Smooth muscle cell (in vitro differentiated cells): ENCODE measurements around the gene P2RY11. TPM values are rescaled to one million over a fixed set of nuclear protein-coding genes. Genes with fewer than 3 reads are reported as not detected.

ENCODE experiments used
- DNase-seq: peaks from one replicate; lab custom pipeline; 2025; ENCODE audit not compliant: unreplicated experiment; lab: John Stamatoyannopoulos, UW
- H2AFZ ChIP-seq: fragments of 200-600 bp; sonication (generic); 2 replicates; pipeline ENCODE4 v1.6.0; 2016; ENCODE audit warnings: antibody characterized with exemption, low read depth, mild to moderate bottlenecking
- H3F3A ChIP-seq: fragments of 200-600 bp; sonication (generic); 2 replicates; pipeline ENCODE4 v1.6.0; 2017; ENCODE audit warnings: antibody characterized with exemption, low read depth
- H3K27ac ChIP-seq: fragments of 200-600 bp; sonication (generic); 2 replicates; pipeline ENCODE4 v1.5.1; 2016; ENCODE audit warnings: low read depth, mild to moderate bottlenecking
- H3K27me3 ChIP-seq: fragments of 200-600 bp; sonication (generic); 2 replicates; pipeline ENCODE4 v1.6.1; 2016; ENCODE audit warnings: low read depth, mild to moderate bottlenecking
- H3K36me3 ChIP-seq: fragments of 200-600 bp; sonication (generic); 2 replicates; pipeline ENCODE4 v1.5.1; 2016; ENCODE audit warnings: low read depth
- H3K4me1 ChIP-seq: fragments of 200-600 bp; sonication (generic); 2 replicates; pipeline ENCODE4 v1.5.1; 2016; ENCODE audit warnings: low read depth
- H3K4me2 ChIP-seq: fragments of 200-600 bp; sonication (generic); 2 replicates; pipeline ENCODE4 v1.6.0; 2016; ENCODE audit warnings: mild to moderate bottlenecking
- H3K4me3 ChIP-seq: fragments of 200-600 bp; sonication (generic); 2 replicates; pipeline ENCODE4 v1.5.1; 2016; ENCODE audit warnings: mild to moderate bottlenecking
- H3K79me2 ChIP-seq: fragments of 200-600 bp; sonication (generic); 2 replicates; pipeline ENCODE4 v1.6.0; 2016; ENCODE audit warnings: low read depth, mild to moderate bottlenecking
- H3K9ac ChIP-seq: fragments of 200-600 bp; sonication (generic); 2 replicates; pipeline ENCODE4 v1.6.0; 2016; ENCODE audit warnings: low read depth
- H3K9me3 ChIP-seq: fragments of 200-600 bp; sonication (generic); replicated peaks from 2 replicates; pipeline ENCODE4 v1.5.1; 2016; ENCODE audit warnings: low read depth
- H4K20me1 ChIP-seq: fragments of 200-600 bp; sonication (generic); 2 replicates; pipeline ENCODE4 v1.6.0; 2016; ENCODE audit warnings: low read depth
- WGBS: methylation state at CpG from one replicate; pipeline ENCODE4 v1.1.7; 2016; ENCODE audit warnings: low lambda C conversion rate; 5-methylcytosine and 5-hydroxymethylcytosine counted together
- polyA plus RNA-seq: library from polyadenylated mRNA; unstranded; fragments of >200 nt; fragmentation: Nextera tagmentation; extraction: Ambion mirVana; gene quantifications from 2 replicates; pipeline ENCODE4 v1.2.1, GENCODE V29; 2016
- total RNA-seq: library from RNA; depleted of rRNA; stranded (reverse); fragments of >200 nt; gene quantifications from 2 replicates; pipeline ENCODE4 v1.2.3, GENCODE V29; 2014
- TF ChIP-seq, protein P1 (sequence below): fragments of 200-600 bp; sonication (generic); IDR thresholded peaks from 2 replicates; pipeline ENCODE4 v1.5.1; 2017; ENCODE audit warnings: borderline replicate concordance, mild to moderate bottlenecking, antibody characterized with exemption; ENCODE audit not compliant: insufficient read depth, poor library complexity, severe bottlenecking

Gene P2RY11
- total and polyA plus RNA-seq, 2 experiments from 2014 or later = 1.5 to 3.8 TPM

DNA sequence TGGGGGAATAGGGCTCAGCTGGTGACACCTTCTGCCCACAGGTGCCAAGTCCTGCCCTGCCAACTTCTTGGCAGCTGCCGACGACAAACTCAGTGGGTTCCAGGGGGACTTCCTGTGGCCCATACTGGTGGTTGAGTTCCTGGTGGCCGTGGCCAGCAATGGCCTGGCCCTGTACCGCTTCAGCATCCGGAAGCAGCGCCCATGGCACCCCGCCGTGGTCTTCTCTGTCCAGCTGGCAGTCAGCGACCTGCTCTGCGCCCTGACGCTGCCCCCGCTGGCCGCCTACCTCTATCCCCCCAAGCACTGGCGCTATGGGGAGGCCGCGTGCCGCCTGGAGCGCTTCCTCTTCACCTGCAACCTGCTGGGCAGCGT is 2.1 kb downstream of the P2RY11 start:
- DNase-seq = no peak
- Histone ChIP-seq H3K4me1 (peaks cover under 1% of the 10 kb centered on the region), H4K20me1 (peaks cover 3% of the 10 kb centered on the region), H3K27ac (no peak overlapping the region), H3K36me3 (no peaks in the 10 kb centered on the region), H3K9me3 (no peaks in the 10 kb centered on the region), H2AFZ (no peak overlapping the region), H3K9ac (no peak overlapping the region), H3F3A (peaks cover 6% of the 10 kb centered on the region), H3K4me3 (no peak overlapping the region), H3K79me2 (peaks cover 14% of the 10 kb centered on the region), H3K27me3 (no peaks in the 10 kb centered on the region), H3K4me2 (no peak overlapping the region)
- 86% methylated on average over 15 of the region's 19 CpGs for WGBS
- TF ChIP-seq, protein P1, sequence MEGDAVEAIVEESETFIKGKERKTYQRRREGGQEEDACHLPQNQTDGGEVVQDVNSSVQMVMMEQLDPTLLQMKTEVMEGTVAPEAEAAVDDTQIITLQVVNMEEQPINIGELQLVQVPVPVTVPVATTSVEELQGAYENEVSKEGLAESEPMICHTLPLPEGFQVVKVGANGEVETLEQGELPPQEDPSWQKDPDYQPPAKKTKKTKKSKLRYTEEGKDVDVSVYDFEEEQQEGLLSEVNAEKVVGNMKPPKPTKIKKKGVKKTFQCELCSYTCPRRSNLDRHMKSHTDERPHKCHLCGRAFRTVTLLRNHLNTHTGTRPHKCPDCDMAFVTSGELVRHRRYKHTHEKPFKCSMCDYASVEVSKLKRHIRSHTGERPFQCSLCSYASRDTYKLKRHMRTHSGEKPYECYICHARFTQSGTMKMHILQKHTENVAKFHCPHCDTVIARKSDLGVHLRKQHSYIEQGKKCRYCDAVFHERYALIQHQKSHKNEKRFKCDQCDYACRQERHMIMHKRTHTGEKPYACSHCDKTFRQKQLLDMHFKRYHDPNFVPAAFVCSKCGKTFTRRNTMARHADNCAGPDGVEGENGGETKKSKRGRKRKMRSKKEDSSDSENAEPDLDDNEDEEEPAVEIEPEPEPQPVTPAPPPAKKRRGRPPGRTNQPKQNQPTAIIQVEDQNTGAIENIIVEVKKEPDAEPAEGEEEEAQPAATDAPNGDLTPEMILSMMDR = no peak

DNA sequence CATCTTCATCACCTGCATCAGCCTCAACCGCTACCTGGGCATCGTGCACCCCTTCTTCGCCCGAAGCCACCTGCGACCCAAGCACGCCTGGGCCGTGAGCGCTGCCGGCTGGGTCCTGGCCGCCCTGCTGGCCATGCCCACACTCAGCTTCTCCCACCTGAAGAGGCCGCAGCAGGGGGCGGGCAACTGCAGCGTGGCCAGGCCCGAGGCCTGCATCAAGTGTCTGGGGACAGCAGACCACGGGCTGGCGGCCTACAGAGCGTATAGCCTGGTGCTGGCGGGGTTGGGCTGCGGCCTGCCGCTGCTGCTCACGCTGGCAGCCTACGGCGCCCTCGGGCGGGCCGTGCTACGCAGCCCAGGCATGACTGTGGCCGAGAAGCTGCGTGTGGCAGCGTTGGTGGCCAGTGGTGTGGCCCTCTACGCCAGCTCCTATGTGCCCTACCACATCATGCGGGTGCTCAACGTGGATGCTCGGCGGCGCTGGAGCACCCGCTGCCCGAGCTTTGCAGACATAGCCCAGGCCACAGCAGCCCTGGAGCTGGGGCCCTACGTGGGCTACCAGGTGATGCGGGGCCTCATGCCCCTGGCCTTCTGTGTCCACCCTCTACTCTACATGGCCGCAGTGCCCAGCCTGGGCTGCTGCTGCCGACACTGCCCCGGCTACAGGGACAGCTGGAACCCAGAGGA is 2.6 kb downstream of the P2RY11 start:
- 95% methylated on average over 43 of the region's 43 CpGs for WGBS
- no peaks in the 10 kb centered on the region for H3K9me3 ChIP-seq
- no peak overlapping the region for H3K4me3 ChIP-seq
- TF ChIP-seq, protein P1 = no peak
- H3F3A ChIP-seq = peaks cover 6% of the 10 kb centered on the region
- peaks cover 5% of the 10 kb centered on the region for H3K4me1 ChIP-seq
- no peak overlapping the region for H3K27ac ChIP-seq
- H3K9ac ChIP-seq = no peak overlapping the region
- H3K36me3 ChIP-seq = no peaks in the 10 kb centered on the region
- H4K20me1 ChIP-seq = peaks cover 3% of the 10 kb centered on the region
- DNase-seq = no peak
- no peak overlapping the region for H3K4me2 ChIP-seq
- H3K79me2 ChIP-seq = peaks cover 19% of the 10 kb centered on the region
- no peak overlapping the region for H2AFZ ChIP-seq
- no peaks in the 10 kb centered on the region for H3K27me3 ChIP-seq

DNA sequence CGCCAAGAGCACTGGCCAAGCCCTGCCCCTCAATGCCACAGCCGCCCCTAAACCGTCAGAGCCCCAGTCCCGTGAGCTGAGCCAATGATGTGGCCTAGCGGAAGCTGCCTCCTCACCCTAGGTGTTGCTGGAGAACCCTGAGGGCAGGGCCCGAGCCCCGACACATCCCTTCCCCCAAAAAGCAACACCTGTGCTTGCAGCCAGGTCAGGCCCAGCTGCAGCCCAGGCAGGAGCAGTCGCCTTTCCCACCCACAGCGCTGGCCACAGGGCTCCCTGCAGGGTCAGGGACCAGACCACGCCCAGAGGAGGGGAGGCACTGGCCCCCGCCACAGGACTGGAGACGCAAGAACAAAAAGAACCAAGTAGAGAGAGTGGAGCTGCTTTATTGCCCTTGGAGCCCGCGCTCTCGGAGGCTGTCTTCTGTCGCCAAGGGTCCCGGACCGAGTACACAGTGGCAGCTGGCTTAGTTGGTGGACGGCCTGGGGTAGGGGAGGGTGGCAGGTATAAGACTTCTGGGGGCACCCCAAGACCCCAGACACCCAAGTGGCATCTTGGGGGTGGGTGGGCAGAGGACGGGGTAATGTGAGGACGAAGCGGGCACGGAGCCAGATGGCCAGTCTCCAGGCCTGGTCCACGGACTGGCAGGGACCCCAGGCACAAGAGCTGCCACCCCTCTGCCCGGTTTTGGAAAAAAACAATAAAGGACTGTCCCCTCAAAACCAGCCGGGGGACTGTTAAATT is 3.3 kb downstream of the P2RY11 start:
- Histone ChIP-seq H3F3A (peaks cover 6% of the 10 kb centered on the region), H3K36me3 (no peaks in the 10 kb centered on the region), H3K9ac (no peak overlapping the region), H3K4me1 (peaks cover 5% of the 10 kb centered on the region), H3K79me2 (peaks cover 24% of the 10 kb centered on the region), H3K4me2 (no peak overlapping the region), H3K4me3 (no peak overlapping the region), H3K9me3 (no peaks in the 10 kb centered on the region), H2AFZ (no peak overlapping the region), H3K27ac (no peak overlapping the region), H4K20me1 (peaks cover 3% of the 10 kb centered on the region), H3K27me3 (no peaks in the 10 kb centered on the region)
- DNase-seq = no peak
- TF ChIP-seq, protein P1 = no peak
- WGBS = 92% methylated on average over 22 of the region's 26 CpGs
